GM10847 (cell line): ENCODE results near the gene TSSC4.

Experiments
- POLR2A ChIP-seq: IDR thresholded peaks from 2 replicates; pipeline ENCODE4 v1.6.1; 2011; ENCODE audit not compliant: insufficient read length; ENCODE audit errors: extremely low read depth

TSSC4 gene

DNA sequence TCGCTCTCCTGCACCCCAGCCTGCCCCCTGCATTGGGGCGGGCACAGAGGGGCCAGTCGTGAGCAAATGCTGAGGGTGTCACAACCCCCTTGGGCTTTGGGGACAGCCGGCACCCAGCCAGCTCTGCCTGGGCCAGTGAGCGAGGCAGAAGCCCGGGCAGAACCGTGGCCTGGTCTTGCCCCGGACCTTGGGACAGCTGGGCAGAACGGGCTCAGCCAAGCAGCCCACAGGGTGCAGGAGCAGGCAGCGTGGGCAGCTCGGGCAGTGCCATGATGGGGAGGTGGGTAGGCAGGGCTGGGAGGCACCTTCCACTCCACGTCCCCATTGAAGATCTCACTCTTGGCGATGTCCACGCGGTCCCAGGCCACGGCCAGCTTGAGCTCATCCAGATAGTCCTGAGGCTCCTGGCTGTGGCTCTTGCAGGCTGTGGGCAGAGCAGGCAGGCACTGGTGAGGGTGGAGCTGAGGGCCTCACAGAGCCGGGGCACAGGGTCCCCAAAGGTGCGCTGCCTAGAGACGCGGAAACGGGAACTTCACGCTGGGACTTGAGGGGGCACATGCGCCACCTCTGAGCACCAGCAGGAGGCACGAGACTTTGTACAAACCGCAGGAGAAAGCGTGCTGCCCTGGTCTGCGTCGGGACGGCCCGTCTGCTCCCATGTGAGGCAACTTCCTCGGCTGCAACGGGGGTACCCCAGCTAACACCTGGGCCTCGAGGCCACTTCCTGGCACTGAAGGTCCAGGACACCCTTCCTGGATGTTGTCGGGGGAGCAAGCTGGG lies 15.2 kb downstream of the TSSC4 start:
- TF ChIP-seq POLR2A: no peak

DNA sequence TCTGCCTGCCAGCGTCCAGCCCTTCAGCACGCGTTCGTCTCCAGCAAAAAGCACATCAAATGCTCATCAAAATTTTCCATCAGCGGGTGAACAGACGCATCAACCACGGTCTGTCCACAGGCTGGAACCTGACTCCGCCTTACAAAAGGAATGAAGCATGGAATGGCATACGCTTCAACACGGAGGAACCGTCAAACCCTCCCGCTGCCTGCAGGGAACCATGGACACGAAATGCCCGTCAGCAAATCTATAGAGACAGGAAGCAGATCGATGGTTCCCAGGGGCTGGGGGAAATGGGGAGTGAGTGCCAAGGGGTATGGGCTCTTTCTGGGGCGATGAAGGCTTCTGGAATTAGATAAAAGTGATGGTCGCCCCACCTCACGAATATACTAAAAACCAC lies 16.2 kb downstream of the TSSC4 start:
- TF ChIP-seq POLR2A: no peak

DNA sequence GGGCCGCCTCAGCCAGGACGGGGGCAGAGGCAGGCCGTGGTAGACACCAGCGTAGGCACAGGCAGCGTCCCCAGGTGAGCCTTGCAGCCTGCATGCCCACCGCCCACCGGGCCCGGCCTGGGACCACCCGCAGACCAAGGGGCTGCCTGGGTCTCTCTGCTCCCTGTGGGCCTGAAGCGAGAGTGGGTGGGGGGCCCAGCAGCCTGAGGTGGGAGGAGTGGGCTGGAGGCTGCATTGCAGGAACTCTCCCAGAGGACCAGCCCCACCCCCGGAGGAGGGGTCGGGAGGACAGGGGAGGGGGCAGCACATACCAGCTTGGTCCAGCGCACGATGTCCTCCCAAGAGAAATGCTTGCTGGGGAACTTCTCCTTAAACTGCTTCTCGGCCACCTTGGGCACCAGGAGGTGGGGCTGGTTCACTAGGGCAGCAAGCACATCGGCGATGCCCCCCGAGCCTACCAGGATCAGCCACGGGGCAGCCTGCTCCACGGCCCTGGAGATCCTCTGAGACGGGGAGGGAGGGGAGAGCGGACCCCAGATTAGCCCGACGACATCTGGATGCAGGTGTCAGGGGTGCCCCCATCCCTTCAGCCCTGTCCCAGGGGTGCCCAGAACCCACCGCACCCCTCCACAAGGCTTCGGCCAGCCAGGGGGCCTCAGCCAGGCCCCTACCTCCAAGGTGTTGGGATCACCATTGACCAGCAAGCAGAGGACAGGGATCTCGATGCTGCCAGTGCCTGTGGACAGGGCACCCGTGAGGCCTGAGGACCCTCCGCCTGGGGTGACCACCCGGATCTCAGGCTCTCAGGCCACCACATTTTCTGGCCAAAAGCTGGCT lies 17.5 kb downstream of the TSSC4 start:
- no peak for TF ChIP-seq POLR2A

DNA sequence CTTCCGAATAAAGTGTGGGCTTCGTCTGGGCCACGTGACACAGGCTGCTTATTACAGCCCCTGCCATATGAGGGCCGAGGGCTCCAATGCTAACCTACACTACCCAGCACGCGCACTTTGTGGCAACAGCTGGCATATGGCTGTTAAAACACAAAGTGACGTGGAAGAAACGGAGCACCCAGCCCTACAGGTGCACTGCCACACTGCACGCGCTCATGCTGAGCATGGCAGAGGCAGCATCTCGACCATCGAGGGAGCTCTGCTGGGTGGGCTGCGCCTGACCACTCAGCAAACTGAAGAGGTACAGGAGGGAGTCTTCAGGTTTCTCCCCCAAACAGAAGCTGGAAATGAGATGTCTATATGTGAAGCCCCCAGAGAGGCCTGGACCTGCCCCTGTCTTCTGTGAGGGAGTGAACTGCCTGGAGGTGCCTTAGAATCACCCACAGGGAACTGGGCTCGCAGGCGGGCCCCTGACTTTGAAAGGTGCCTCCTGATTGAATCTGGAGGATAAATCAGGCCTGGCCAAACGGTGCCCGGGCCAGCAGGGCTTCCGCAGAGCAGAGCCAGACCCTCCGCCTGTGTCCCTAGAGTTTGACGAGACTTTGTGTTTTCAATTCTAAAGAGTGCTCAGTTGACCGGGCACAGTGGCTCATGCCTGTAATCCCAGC lies 18.3 kb downstream of the TSSC4 start:
- no peak for TF ChIP-seq POLR2A

DNA sequence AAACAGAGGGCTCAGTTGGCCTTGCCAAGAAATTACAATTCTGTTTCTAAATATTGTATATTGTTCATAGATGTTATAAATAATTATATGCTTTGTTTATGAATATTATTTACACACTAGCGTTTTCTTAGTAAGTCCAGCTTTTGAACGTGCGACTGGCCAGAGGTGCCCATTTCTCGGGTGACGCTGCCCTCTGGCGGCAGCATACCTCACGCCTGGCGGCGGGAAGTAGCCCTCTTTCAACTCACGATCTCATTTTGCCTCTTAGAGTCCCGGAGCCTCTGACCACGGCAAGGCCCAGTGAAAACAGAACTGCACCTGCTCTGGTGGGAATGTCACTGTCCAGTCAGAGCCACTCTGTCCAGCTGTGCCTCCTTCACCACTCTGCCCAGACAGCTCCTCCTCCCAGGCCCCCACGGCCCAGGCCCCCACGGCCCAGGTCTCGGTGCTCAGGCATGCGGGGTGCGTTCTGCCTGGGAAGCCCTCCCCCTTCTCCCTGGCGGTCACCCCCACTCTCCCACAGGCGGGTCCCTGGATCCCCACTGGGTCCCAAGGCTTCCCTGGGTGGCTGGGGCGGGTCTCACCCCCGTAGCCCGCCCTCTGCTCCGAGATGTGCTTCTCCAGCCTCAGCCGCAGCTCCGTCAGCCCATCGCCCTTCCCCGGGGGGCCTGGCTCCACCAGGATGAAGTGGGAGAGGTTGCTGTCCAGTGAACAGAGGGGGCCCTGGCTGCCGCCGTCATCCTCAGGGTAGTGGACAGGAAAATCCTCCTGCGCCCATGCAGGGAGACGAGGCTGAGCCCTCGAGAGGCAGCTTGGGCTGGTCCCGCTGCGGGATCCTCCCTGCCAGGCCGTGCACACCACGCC lies 19.3 kb downstream of the TSSC4 start:
- no peak for TF ChIP-seq POLR2A

DNA sequence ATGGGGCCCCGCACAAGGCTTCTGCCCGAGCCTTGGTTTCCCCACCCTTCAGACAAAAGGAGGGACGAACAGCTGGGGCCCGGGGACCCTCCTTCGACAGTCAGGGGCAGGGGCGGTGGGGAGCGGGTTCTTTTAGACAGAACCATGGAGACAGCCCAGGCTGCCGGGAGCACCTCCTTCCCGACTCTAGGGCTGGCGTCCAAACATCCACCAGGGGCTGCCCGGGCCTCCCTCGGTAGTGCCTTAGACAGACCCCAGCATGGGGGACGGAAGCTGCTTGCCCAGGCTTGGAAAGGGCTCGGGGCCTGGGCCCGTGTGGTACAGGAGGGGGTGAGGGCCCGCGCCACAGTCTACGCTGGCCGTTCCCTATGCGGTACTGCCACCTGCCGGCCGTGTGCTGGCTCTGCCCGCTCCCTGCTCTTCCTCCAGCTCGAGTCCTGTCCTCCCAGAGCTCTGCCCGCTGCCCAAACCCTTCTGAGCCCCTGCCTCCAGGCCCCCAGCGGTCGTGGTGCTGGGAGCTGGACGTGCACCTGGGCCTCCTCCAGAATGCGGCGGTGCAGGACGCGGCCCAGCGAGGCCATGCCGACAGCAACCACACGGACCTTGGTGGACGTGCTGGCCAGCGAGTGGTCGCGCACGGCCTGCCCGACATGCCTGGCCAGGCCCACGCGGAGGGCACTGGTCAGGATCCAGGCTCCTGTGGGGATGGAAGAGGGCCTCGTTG lies 20.1 kb downstream of the TSSC4 start:
- TF ChIP-seq POLR2A: no peak

DNA sequence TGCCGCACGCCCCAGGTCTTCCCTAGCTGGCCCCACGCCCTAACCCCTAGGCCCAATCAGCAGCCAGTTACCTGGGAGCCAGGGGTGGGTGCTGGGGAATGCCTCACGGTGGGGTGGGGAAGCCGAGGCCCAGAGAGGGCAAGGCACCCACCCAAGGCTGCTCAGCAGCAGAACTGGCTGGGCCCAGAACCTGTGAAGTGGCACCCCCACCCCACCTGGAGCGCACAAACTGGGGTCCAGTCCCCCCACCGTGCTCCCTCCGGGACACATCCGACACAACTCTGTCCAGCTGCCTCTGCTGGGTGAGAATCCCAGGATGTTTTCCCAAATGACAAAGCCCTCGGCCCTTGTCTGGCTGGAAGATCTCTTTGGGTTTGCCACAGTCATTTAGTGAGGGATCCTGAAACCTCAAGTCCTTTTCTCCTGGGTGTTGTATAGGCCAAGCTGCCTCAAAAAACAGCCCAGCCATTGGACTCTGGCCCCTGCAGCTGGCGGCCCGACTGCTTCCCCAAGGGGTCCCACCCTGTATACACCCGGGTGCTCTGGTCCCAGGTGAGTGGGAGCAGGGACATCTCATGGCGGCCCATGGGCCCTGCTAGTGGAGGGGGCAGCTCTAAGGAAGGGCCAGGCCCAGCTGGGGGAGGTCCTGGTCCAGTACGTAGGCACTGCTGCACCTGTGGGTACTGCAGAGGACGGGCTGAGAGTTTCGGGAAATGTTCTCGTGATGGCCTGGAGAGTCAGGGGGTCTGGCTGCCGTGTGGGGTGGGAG lies 20.9 kb downstream of the TSSC4 start:
- TF ChIP-seq POLR2A: no peak

DNA sequence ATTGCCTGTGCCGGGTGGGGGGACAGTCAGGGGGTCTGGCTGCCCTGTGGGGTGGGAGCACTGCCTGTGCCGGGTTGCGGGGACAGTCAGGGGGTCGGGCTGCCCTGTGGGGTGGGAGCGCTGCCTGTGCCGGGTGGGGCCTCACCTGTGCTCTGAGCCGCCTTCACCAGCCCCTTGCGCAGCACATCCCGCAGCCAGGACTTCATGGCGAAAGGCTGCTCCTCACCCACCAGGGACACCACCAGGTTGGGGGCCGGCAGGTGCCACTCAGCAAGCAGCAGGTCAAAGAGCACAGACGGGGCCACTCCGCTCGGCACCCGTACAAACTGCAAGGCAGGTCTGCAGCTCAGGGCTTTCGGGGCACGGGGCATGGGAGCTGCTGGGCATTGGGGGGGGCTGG lies 21.4 kb downstream of the TSSC4 start:
- no peak for TF ChIP-seq POLR2A

DNA sequence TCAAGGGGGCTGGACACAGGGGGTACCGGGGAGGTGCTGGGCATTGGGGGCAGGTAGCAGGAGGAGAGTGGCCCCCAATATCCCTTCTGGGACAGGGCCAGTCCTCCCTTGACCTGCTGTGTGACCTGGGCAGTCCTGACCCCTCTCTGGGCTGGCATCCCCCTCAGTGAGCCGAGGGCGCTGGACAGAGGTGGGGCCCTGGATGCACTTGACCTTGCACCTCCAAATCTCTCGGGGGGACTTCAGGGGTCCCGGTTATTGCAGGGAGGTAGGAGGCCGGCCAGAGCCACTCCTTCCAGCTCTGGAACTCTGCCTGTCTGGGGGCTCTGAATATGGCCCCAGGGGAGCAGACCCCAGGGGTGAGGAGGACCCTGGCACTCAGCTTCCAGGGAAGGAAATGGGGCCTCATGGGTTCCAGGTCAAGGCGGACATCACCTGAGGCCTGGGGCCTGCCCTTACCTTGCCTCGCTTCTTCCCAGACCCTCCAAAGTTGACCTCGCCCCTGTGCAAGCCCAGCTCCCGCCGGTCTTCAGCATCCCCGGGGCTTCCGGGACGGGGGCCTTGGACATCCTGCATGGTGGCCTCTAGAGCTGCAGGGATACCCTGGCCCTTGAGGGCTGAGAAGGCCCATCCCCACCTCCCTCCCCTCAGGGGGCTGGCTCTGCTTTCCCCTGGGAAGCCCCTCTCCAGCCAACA lies 22.1 kb downstream of the TSSC4 start:
- TF ChIP-seq POLR2A: no peak

DNA sequence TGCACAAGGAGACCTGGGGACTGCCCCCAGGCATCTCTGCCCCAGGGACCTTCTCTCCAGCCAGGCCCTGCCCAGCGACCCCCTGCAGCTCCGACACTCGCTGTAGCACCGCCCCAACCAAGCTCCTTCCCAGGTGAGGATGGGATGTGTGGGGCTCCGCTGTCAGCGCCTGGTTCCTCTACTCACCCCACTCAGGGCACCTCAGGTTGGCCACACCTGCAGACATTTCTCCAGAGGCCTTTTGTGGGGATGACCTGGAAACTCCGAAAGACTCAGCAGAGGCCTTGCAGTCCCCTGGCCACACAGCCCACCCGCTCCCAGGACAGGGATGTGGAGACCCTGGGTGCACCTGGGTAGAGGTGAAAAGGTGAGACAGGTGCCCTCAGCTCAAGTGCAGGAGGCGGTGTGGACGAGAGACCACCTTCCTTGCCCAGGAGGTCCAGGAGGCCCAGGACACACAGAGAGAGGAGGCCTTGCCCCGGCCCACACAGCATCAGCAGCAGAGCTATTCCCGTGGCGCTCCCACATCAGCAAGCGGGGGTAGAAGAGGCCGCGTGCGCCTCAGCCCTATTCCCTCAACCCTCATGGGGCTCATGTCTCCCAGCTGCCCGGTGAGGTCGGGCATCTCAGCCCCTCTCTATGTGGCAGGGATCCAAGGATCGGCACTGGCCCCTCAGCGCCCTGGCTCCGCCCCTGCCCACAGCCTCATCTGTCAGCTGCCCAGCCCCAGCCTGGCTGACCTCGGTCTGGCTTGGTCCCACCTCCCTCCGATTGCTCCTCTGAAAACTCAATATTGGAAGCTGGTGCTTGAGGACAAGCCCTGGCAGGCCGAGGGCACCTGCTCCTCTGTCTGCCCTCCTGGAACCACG lies 22.8 kb downstream of the TSSC4 start:
- no peak for TF ChIP-seq POLR2A

DNA sequence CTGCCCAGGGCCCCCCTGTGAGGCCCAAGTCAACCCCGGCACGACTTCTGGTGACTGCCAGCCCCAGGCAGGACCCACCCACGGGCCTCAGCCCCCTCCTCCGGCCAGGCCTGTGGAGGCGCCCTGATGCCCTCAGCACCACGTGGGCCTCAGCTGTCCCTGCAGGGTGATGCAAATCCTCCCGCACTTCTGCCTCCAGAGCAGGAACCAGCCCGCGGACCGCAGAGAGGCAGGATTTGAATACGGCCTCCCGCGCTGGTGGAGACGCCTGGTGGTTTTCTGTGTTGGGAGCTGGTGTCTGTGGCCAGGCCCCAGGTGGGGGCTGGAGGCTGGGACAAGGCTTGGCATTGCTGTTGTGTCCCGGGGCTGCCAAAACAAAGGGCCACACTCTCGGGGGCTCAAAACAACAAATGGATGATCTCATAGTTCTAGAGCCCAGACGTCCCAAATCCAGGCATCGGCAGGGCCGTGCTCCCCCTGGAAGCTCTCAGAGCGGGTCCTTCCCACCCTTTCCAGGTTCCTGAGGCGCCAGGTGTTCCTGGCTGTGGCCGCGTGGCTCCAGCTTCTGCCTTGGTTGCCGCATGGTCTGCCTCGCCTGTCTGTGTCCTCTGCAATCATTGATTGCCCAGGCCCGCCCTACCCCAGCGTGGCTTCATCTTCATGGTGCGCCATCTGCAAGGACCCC lies 24.4 kb downstream of the TSSC4 start:
- TF ChIP-seq POLR2A: no peak

DNA sequence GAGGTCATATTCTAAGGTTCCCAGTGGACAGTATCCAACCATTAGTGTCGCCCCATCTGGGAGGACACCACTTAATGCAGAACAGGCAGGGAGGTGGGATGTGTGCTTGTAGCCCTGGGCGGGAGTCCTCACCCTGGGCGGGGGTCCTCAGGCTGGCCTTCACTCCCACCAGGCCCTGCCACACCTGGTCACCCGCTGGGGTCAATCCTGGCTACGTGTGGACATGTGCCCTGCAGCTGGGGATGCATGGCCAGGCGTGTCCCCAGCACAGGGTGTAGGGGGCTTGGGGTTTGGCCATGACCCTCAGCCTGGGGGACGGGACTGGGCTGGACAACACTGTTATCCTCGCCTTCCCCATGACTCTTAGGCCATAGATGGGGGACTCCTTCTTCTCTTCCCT lies 25.0 kb downstream of the TSSC4 start:
- no peak for TF ChIP-seq POLR2A
